Right cardiac atrium (tissue), 5 donors: ENCODE measurements around the gene FOXK1. TPM values are rescaled to one million over a fixed set of nuclear protein-coding genes. Genes with fewer than 3 reads are reported as not detected.

Experiments used
- ATAC-seq, 2 donors: fragments of 200-7000 bp; cut with Tn5 transposase; one replicate each; pipeline versions ENCODE4 v1.8.0 to v1.9.1; 2020; ENCODE audit warnings: moderate library complexity in 2 of 2, mild to moderate bottlenecking in 1 of 2
- DNase-seq, 3 donors: peaks; one replicate each; pipeline ENCODE4 v3.0.0-alpha.2; 2020
- H3K27ac ChIP-seq: one replicate; pipeline ENCODE4 v1.5.1; 2013; ENCODE audit warnings: mild to moderate bottlenecking, low read length, control low read depth, moderate library complexity
- H3K27me3 ChIP-seq: one replicate; pipeline ENCODE4 v1.6.1; 2013; ENCODE audit not compliant: control insufficient read depth, insufficient read depth
- H3K4me1 ChIP-seq: one replicate; pipeline ENCODE4 v1.6.1; 2013; ENCODE audit warnings: low read length; ENCODE audit not compliant: control insufficient read depth, insufficient read depth
- H3K4me3 ChIP-seq: one replicate; pipeline ENCODE4 v1.5.1; 2013; ENCODE audit warnings: low read length, control low read depth
- H3K9me3 ChIP-seq: one replicate; pipeline ENCODE4 v1.6.1; 2013; ENCODE audit warnings: low read length; ENCODE audit not compliant: control insufficient read depth
- WGBS: extraction: QIAGEN DNeasy Blood & Tissue Kit; methylation state at CpG from one replicate; pipeline ENCODE4 v1.1.7; 2013; 5-methylcytosine and 5-hydroxymethylcytosine counted together
- intact Hi-C, 4 donors: fragments of 100-400 bp; cut with DNase I; formaldehyde crosslinking; loops; one replicate each; pipeline versions ENCODE4 v1.11.0 to v1.14.0; 2022 to 2023
- polyA plus RNA-seq: library from polyadenylated mRNA; stranded (reverse); fragments of 200-250 nt; gene quantifications from one replicate; pipeline ENCODE4 v1.2.3, GENCODE V29; 2013
- total RNA-seq, 4 donors: library from RNA; stranded (reverse); fragmentation: NEBNext Ultra II Directional; extraction: Animal tissue kit (Norgen Biotek cat#: 25700); gene quantifications; one replicate each; pipeline ENCODE4 v1.2.1, GENCODE V29; 2021
- donor health status: healthy with polysubstance abuse.
- donor health status: DM: no; HTN: yes; CAD: no.
- donor health status: DM: no; HTN: no; CAD: no.
- donor health status: DM: no; HTN: yes; CAD: no; lungs with severe emphysema.
- donor health status: DM: yes; HTN: yes; CAD: no.

The FOXK1 gene
- total and polyA plus RNA-seq, 5 donors: 10.9 to 22.4 (median 18.1) TPM

- no peak for ATAC-seq
- Histone ChIP-seq H3K27ac (no peak overlapping the region), H3K27me3 (no peaks in the 10 kb centered on the region), H3K4me3 (no peak overlapping the region), H3K4me1 (no peaks in the 10 kb centered on the region), H3K9me3 (no peaks in the 10 kb centered on the region)
- intact Hi-C loops: no loop called here
- no peak for DNase-seq
- WGBS: 91% methylated on average over 7 of the region's 7 CpGs
These were observed 34.0 kb upstream of the FOXK1 start for GRCh38 chr7:4648111-4648510.

GRCh38 chr7:4650433-4651047, 31.6 kb upstream of the FOXK1 start:
- no peak overlapping the region for H3K27ac ChIP-seq
- peak; percentile 54 to 82 (median 80) for DNase-seq
- ATAC-seq: peak; percentile 77 to 84

GRCh38 chr7:4653771-4654170, 28.3 kb upstream of the FOXK1 start:
- DNase-seq: no peak
- Histone ChIP-seq H3K9me3 (no peaks in the 10 kb centered on the region), H3K27ac (no peak overlapping the region), H3K27me3 (no peaks in the 10 kb centered on the region), H3K4me3 (no peak overlapping the region), H3K4me1 (no peaks in the 10 kb centered on the region)
- WGBS: 93% methylated on average over 5 of the region's 5 CpGs
- intact Hi-C loops: no loop called here
- ATAC-seq: no peak

More at GRCh38 chr7:4650433-4651047, 31.6 kb upstream of the FOXK1 start:
- Histone ChIP-seq H3K4me1 (no peaks in the 10 kb centered on the region), H3K4me3 (no peak overlapping the region), H3K9me3 (no peaks in the 10 kb centered on the region), H3K27me3 (no peaks in the 10 kb centered on the region)
- 44% methylated on average over 18 of the region's 18 CpGs for WGBS
- intact Hi-C loops: no loop called here

DNA sequence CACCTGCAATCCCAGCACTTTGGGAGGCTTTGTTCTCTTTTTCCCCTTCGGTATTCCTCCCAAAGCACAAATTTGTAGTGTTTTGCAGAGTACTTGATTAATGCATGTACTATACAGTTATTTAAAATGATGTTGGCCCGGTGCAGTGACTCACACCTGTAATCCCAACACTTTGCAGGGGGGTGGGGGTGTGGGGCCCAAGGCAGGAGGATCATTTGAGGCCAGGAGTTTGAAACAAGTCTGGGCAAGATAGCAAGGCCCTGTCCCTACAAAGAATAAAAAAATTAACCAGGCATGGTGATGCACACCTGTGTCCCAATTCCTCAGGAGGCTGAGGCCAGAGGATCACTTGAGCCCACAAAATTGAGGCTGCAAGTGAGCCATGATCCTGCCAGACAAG, 26.8 kb upstream of the FOXK1 start:
- Histone ChIP-seq H3K4me1 (no peaks in the 10 kb centered on the region), H3K4me3 (no peak overlapping the region), H3K27ac (no peak overlapping the region), H3K27me3 (no peaks in the 10 kb centered on the region), H3K9me3 (no peaks in the 10 kb centered on the region)
- intact Hi-C loops: no loop called here
- ATAC-seq (no peak), DNase-seq (no peak)
- 89% methylated on average over 2 of the region's 2 CpGs for WGBS

DNA sequence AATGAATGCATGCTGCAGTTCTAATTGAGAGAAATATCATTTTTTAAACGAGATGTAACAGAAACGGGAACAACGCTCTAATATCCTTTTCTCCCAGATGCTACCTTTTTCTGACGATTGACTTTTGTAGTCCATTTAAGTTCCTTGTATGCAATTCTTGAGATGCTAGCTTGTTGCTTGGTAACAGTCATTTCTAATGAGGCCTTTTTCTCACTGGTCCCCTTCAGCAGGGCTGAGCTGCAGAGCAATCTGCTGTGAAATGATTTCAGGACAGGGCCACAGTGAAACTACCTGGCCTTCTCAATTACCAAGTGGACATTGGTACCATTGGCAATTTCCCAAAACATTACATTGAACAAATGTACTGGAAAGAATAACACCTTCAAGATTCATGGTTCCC, 26.2 kb upstream of the FOXK1 start:
- ATAC-seq (no peak), DNase-seq (no peak)
- intact Hi-C loops: no loop called here
- WGBS: 89% methylated on average over 4 of the region's 4 CpGs
- Histone ChIP-seq H3K27ac (no peak overlapping the region), H3K27me3 (no peaks in the 10 kb centered on the region), H3K4me1 (no peaks in the 10 kb centered on the region), H3K4me3 (no peak overlapping the region), H3K9me3 (no peaks in the 10 kb centered on the region)

- Histone ChIP-seq H3K27ac (no peak overlapping the region), H3K4me3 (no peak overlapping the region), H3K4me1 (peaks cover 2% of the 10 kb centered on the region), H3K27me3 (no peaks in the 10 kb centered on the region), H3K9me3 (no peaks in the 10 kb centered on the region)
- DNase-seq: no peak
- WGBS: 84% methylated on average over 4 of the region's 4 CpGs
- intact Hi-C loops: no loop called here
- no peak for ATAC-seq
These were observed 24.3 kb upstream of the FOXK1 start for GRCh38 chr7:4657640-4658417.

DNA sequence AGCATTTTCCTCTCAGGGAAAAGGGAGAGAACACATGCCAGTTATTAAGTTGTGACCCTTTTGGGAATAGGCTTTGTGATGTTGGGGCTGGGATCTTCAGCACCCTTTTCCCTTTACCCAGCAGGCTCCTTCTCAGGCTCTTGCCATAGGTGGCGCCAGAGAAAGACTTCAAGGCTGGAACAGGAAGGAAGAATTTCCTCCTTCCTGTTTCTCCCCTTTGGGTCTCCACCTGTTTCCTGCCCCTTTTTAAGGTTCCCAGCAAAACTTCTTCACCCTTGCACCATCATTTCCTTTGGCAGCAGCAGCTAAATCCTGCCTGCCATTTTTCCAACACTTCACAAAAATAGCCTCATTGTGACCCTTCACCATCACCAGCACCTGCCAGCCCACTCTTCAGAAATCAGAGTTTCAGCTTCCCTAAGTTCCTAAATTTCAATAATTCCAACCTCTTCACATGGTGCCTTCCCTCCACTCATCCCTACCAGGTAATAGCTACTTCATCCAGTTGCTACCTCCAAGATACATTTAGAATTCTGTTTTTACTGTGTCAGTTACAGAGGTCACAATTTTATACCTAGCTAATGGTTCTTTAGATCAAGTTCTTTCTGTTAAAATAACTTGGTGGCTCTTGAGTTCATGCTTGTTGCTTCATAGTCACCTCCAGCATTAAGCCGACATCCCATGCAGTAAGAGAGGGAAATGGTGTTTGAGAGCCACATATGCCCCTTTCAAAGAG, 22.4 kb upstream of the FOXK1 start:
- Histone ChIP-seq H3K4me1 (peaks cover 2% of the 10 kb centered on the region), H3K27me3 (no peaks in the 10 kb centered on the region), H3K4me3 (no peak overlapping the region), H3K27ac (no peak overlapping the region), H3K9me3 (no peaks in the 10 kb centered on the region)
- 73% methylated on average over 2 of the region's 2 CpGs for WGBS
- intact Hi-C loops: no loop called here
- DNase-seq (no peak), ATAC-seq (no peak)

- Histone ChIP-seq H3K4me3 (no peak overlapping the region), H3K9me3 (no peaks in the 10 kb centered on the region), H3K27me3 (no peaks in the 10 kb centered on the region), H3K4me1 (peaks cover 2% of the 10 kb centered on the region), H3K27ac (no peak overlapping the region)
- peak in 1 of 3 donors; percentile 74 for DNase-seq
- ATAC-seq: no peak
- intact Hi-C loops: no loop called here
- whole genome bisulfite sequencing: 24% methylated on average over 8 of the region's 8 CpGs
These were observed 20.2 kb upstream of the FOXK1 start for GRCh38 chr7:4661871-4662270.

DNA sequence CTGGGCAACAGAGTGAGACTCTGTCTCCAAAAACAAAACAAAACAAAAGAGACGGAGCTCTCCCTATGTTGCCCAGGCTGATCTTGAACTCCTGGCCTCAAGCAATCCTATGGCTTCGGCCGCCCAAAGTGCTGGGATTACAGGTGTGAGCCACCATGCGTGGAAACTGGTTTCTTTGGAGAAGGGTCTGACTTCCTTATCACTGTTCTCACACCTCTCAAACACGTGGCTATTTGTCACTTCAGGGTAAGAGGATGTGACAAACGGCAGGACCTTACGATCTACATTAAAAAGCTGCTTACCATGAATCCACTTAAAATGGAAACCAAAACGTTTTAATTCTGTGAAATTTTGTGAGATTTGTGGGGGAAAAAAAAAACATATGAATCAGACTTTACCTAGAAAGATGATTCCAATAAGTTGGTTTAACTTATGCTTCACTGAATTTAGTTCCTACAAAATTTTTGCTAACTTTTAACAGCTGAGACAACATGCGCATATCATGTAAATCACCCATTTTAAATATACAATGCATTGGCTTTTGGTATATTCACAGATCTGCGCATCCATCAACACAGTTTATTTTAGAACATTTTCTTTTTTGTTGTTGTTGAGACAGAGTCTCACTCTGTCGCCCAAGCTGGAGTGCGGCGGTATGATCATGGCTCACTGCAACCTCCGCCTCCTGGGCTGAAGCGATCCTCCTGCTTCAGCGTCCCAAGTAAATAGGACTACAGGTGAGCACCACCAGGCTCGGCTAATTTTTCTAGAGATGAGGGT, 18.7 kb upstream of the FOXK1 start:
- intact Hi-C loops: no loop called here
- H3K4me3 ChIP-seq: no peak overlapping the region
- H3K9me3 ChIP-seq: no peaks in the 10 kb centered on the region
- H3K27ac ChIP-seq: no peak overlapping the region
- peaks cover 2% of the 10 kb centered on the region for H3K4me1 ChIP-seq
- no peak for DNase-seq
- WGBS: 80% methylated on average over 17 of the region's 17 CpGs
- no peak for ATAC-seq
- no peaks in the 10 kb centered on the region for H3K27me3 ChIP-seq

GRCh38 chr7:4665661-4666060, 16.4 kb upstream of the FOXK1 start:
- Histone ChIP-seq H3K4me3 (no peak overlapping the region), H3K27ac (no peak overlapping the region), H3K27me3 (no peaks in the 10 kb centered on the region), H3K9me3 (no peaks in the 10 kb centered on the region), H3K4me1 (peaks cover 2% of the 10 kb centered on the region)
- intact Hi-C loops: no loop called here
- DNase-seq: no peak
- no peak for ATAC-seq
- WGBS: 49% methylated on average over 2 of the region's 2 CpGs
